Vagina (tissue), 2 donors: ENCODE data around the gene PANX1. TPM values are rescaled to one million over a fixed set of nuclear protein-coding genes. Genes with fewer than 3 reads are reported as not detected.
A peak's percentile ranks its signal among the peaks of the same experiment; 100 is the strongest.

Source experiments
- DNase-seq, 2 donors: peaks; one replicate each; pipeline ENCODE4 v3.0.0-alpha.2; 2017; ENCODE audit errors: extremely low spot score in 2 of 2
- H3K27ac ChIP-seq: fragments of 200-600 bp; sonication (generic); one replicate; pipeline ENCODE4 v1.5.1; 2019
- H3K27me3 ChIP-seq: fragments of 200-600 bp; sonication (generic); one replicate; pipeline ENCODE4 v1.5.1; 2019
- H3K36me3 ChIP-seq, 2 donors: fragments of 200-600 bp; sonication (generic); one replicate each; pipeline ENCODE4 v1.5.1; 2017 to 2019
- H3K4me1 ChIP-seq: fragments of 200-600 bp; sonication (generic); one replicate; pipeline ENCODE4 v1.5.1; 2019
- H3K4me3 ChIP-seq, 2 donors: fragments of 200-600 bp; sonication (generic); 1 replicate in 1 of 2; 2 replicates in 1 of 2; pipeline ENCODE4 v1.5.1; 2016 to 2019
- H3K9me3 ChIP-seq: fragments of 200-600 bp; sonication (generic); one replicate; pipeline ENCODE4 v1.5.1; 2019
- CTCF ChIP-seq, 3 experiments: fragments of 450-650 bp in 2 of 3; fragments of 200-600 bp in 1 of 3; sonication (generic) in 1 of 3; IDR thresholded peaks; one replicate each; pipeline ENCODE4 v1.5.1; 2017 to 2019; ENCODE audit warnings: antibody characterized with exemption in 3 of 3, mild to moderate bottlenecking in 2 of 3, moderate library complexity in 2 of 3
- POLR2A ChIP-seq, 2 donors: fragments of 450-650 bp; IDR thresholded peaks; one replicate each; pipeline ENCODE4 v1.6.1; 2017; ENCODE audit warnings: antibody characterized with exemption in 2 of 2, mild to moderate bottlenecking in 2 of 2, moderate library complexity in 2 of 2
- POLR2AphosphoS5 ChIP-seq, 2 donors: sonication (generic); formaldehyde crosslinking; IDR thresholded peaks; one replicate each; pipeline ENCODE4 v1.9.0; 2017; ENCODE audit warnings: antibody characterized with exemption in 2 of 2, mild to moderate bottlenecking in 2 of 2, low read depth in 1 of 2; ENCODE audit not compliant: insufficient read depth in 1 of 2
- intact Hi-C: fragments of 100-400 bp; cut with DNase I; formaldehyde crosslinking; loops from one replicate; pipeline ENCODE4 v1.15.1; 2023
- total RNA-seq: library from RNA; depleted of rRNA; stranded (reverse); fragments of >200 nt; gene quantifications from one replicate; pipeline ENCODE4 v1.2.3, GENCODE V29; 2016

The PANX1 gene
- total RNA-seq: 18.9 TPM

DNA sequence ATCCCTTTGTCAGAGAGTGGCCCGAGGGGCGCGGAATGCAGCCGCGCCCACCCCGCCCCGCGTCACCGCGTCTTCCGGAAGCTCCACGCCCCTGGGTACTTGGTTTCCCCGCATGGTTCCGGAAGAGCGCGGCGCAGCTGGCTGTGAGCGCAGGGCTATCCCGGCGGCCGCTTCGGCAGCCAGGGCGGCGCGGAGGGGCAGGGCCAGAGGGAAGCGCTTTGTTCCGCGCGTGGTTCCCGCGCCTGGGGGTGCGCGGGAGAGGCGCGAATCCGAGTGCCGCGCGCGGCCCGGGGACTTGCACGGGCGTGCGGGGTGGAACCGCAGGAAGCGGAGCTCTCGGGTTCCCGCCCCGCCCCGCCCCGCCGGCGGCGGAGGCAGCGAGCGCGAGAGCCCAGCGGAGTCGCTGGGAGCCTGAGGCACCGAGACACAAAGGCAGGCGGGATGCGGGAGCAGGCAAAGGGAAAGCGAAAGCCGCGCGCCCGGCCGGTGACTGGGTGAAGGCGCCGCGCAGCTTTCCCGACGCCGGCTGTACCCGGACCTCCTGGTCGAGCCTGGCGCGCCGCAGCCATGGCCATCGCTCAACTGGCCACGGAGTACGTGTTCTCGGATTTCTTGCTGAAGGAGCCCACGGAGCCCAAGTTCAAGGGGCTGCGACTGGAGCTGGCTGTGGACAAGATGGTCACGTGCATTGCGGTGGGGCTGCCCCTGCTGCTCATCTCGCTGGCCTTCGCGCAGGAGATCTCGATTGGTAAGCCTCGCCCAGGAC, at the start of gene PANX1:
PANX1 (plus strand) TSS at position 96 of the 766 bp plus-strand sequence; CDS start at position 568, 472 bp downstream.
- intact Hi-C loops: no loop called here
- Histone ChIP-seq H3K4me1 (peaks cover 56% of the 10 kb centered on the region), H3K27ac (peak within 1 kb of the TSS; percentile 94), H3K36me3 (no peaks in the 10 kb centered on the region), H3K27me3 (no peaks in the 10 kb centered on the region), H3K4me3 (peak within 1 kb of the TSS; percentile 71 to 88), H3K9me3 (no peaks in the 10 kb centered on the region)
- TF ChIP-seq CTCF (IDR thresholded peaks at IDR 0.05): no peak
- TF ChIP-seq POLR2A (IDR thresholded peaks at IDR 0.05): peak in 1 of 2 donors; percentile 16
- peak; percentile 23 to 79 for TF ChIP-seq POLR2AphosphoS5 (IDR thresholded peaks at IDR 0.05; ENCODE audit: insufficient read depth in 1 of 2, low read depth in 1 of 2)
- peak in 1 of 2 donors; percentile 91 for DNase-seq

DNA sequence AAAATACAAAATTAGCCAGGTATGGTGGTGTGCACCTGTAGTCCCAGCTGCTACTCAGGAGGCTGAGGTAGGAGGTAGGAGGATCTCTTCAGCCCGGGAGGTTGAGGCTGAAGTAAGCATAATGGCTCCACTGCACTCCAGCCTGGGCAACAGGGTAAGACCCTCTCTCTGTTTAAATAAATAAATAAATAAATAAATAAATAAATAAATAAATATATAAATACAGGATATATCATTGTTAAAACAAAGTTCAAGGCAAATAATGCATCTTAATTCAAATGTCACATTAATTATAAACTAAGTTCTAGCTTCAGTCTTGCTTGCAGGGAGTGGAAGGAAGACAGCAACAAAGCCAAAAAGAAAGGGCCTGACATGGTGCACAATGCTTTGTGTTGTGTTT, 44.5 kb upstream of the PANX1 start:
- intact Hi-C loops: no loop called here

GRCh38 chr11:94088906-94089305, 39.7 kb upstream of the PANX1 start:
- intact Hi-C loops: no loop called here
- no peak for TF ChIP-seq POLR2AphosphoS5 (IDR thresholded peaks at IDR 0.05; ENCODE audit: insufficient read depth in 1 of 2, low read depth in 1 of 2)
- no peak for TF ChIP-seq CTCF (IDR thresholded peaks at IDR 0.05)
- no peak for DNase-seq
- no peak overlapping the region for H3K4me3 ChIP-seq
- no peak overlapping the region for H3K27ac ChIP-seq
- H3K36me3 ChIP-seq: no peaks in the 10 kb centered on the region
- H3K4me1 ChIP-seq: no peaks in the 10 kb centered on the region
- no peaks in the 10 kb centered on the region for H3K27me3 ChIP-seq
- no peaks in the 10 kb centered on the region for H3K9me3 ChIP-seq

More for the DNA sequence above, 44.5 kb upstream of the PANX1 start:
- TF ChIP-seq CTCF (IDR thresholded peaks at IDR 0.05): no peak
- TF ChIP-seq POLR2A (IDR thresholded peaks at IDR 0.05): no peak
- TF ChIP-seq POLR2AphosphoS5 (IDR thresholded peaks at IDR 0.05; ENCODE audit: insufficient read depth in 1 of 2, low read depth in 1 of 2): no peak
- no peak for DNase-seq
- no peaks in the 10 kb centered on the region for H3K27me3 ChIP-seq
- H3K27ac ChIP-seq: no peak overlapping the region
- no peaks in the 10 kb centered on the region for H3K36me3 ChIP-seq
- H3K4me1 ChIP-seq: no peaks in the 10 kb centered on the region
- H3K9me3 ChIP-seq: no peaks in the 10 kb centered on the region
- H3K4me3 ChIP-seq: no peak overlapping the region

DNA sequence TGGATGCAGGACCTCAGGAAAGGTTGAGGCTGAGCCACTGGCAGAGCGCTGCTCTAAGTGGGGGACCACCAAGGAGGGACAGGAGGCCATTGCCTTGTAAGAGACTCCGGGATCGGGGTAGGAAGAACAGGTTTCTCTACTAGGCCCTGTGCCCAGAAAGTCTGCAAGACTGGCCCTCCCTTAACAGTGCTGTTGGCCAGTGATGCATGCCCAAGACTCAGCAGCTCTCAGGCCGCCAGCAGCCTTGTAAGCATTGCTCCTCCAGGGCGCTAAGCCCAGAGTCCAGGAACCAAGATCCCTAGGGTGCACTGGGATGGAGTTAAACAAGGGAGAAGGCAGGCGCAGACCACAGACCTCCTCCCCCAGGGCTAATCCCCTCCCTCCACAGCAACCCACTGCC, 39.3 kb upstream of the PANX1 start:
- TF ChIP-seq POLR2A (IDR thresholded peaks at IDR 0.05): no peak
- TF ChIP-seq CTCF (IDR thresholded peaks at IDR 0.05): no peak
- TF ChIP-seq POLR2AphosphoS5 (IDR thresholded peaks at IDR 0.05; ENCODE audit: insufficient read depth in 1 of 2, low read depth in 1 of 2): no peak
- no peak for DNase-seq
- Histone ChIP-seq H3K27me3 (no peaks in the 10 kb centered on the region), H3K9me3 (no peaks in the 10 kb centered on the region), H3K4me1 (no peaks in the 10 kb centered on the region), H3K27ac (no peak overlapping the region), H3K4me3 (no peak overlapping the region), H3K36me3 (no peaks in the 10 kb centered on the region)
- intact Hi-C loops: no loop called here

DNA sequence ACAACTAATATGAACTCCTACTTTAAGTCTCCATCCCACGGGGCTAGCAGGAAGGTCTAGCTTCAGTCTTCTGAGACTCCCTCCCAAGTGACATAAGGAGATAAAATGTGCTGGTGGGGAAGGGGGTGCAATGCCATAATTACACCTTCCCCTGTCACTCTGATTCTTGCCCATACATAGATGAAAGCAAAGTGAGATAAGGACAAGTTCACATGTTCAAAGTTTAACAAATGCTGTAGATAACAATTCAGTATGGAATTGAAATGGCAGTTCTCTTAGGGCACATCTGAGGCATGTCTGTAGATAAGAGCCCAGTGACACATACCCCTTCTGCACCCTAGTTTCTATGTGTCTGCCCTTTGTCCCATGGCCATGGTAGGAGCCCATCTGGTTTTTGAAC, 38.2 kb upstream of the PANX1 start:
- H3K36me3 ChIP-seq: no peaks in the 10 kb centered on the region
- no peak for TF ChIP-seq POLR2AphosphoS5 (IDR thresholded peaks at IDR 0.05; ENCODE audit: insufficient read depth in 1 of 2, low read depth in 1 of 2)
- no peak for TF ChIP-seq CTCF (IDR thresholded peaks at IDR 0.05)
- TF ChIP-seq POLR2A (IDR thresholded peaks at IDR 0.05): no peak
- no peaks in the 10 kb centered on the region for H3K4me1 ChIP-seq
- no peaks in the 10 kb centered on the region for H3K27me3 ChIP-seq
- H3K27ac ChIP-seq: no peak overlapping the region
- H3K4me3 ChIP-seq: no peak overlapping the region
- no peaks in the 10 kb centered on the region for H3K9me3 ChIP-seq
- no peak for DNase-seq
- intact Hi-C loops: no loop called here
